HCT116 (cell line): Measurements from ENCODE around the gene NTN3. TPM values are rescaled to one million over a fixed set of nuclear protein-coding genes. Genes with fewer than 3 reads are reported as not detected.

ENCODE experiments used
- ATAC-seq: fragments of 200-7000 bp; cut with Tn5 transposase; 2 replicates; pipeline ENCODE4 v1.9.1; 2020; ENCODE audit warnings: mild to moderate bottlenecking, moderate library complexity
- BruUV-seq: library from RNA; stranded (reverse); fragments of 400-500 nt; replicated peaks from 2 replicates; lab custom pipeline; 2021; lab: Mats Ljungman, UMichigan
- CTCF ChIA-PET: fragments of 300-600 bp; sonication (Branson Sonifier 250); formaldehyde crosslinking; loops from one replicate; lab custom pipeline; 2021; ENCODE audit warnings: antibody characterized with exemption; lab: Charles Lee
- POLR2A ChIA-PET: fragments of 300-600, 350-600 bp; sonication (Branson Sonifier 250); formaldehyde crosslinking; loops from one replicate; lab custom pipeline; 2021; ENCODE audit warnings: antibody characterized with exemption; lab: Charles Lee
- RAD21 ChIA-PET, 2 experiments: fragments of 300-600 bp; sonication (Branson Sonifier 250); formaldehyde crosslinking; loops; one replicate each; lab custom pipeline; 2023; ENCODE audit warnings: low total read pairs in 2 of 2; ENCODE audit not compliant: uncharacterized antibody in 2 of 2, unreplicated experiment in 2 of 2, low non-redundant PET in 1 of 2; lab: Charles Lee
- DNase-seq: peaks from one replicate; pipeline ENCODE4 v3.0.0-alpha.2; 2010; ENCODE audit warnings: low read depth, low spot score
- H2AFZ ChIP-seq: fragments of 200-600 bp; shearing (Covaris generic), sonication (generic); 2 replicates; pipeline ENCODE4 v1.6.1; 2017; ENCODE audit warnings: low read depth, mixed run types, mixed read lengths, antibody characterized with exemption, low read length; ENCODE audit not compliant: poor library complexity, severe bottlenecking
- H3K27ac ChIP-seq: 2 replicates; pipeline ENCODE4 v1.5.1; 2012; ENCODE audit warnings: low read depth, low read length
- H3K27me3 ChIP-seq: fragments of 200-600 bp; sonication (generic); 2 replicates; pipeline ENCODE4 v1.6.1; 2016; ENCODE audit warnings: mixed run types, low read length, mixed read lengths; ENCODE audit not compliant: insufficient read depth
- H3K36me3 ChIP-seq, 2 experiments: fragments of 200-500 bp in 1 of 2; fragments of 200-600 bp in 1 of 2; sonication (Bioruptor generic) in 1 of 2; sonication (generic) in 1 of 2; 2 replicates each; pipeline versions ENCODE4 v1.5.1 to v1.6.1; 2014 to 2016; ENCODE audit warnings: low read length in 2 of 2, inconsistent platforms in 1 of 2, mixed read lengths in 1 of 2, mixed run types in 1 of 2; ENCODE audit not compliant: insufficient read depth in 2 of 2, control insufficient read depth in 1 of 2
- H3K4me1 ChIP-seq, 2 experiments: fragments of 200-600 bp in 1 of 2; sonication (generic) in 1 of 2; 2 replicates each; pipeline versions ENCODE4 v1.5.1 to v1.6.1; 2012 to 2017; ENCODE audit warnings: low read length in 2 of 2, inconsistent platforms in 1 of 2, mild to moderate bottlenecking in 1 of 2, mixed read lengths in 1 of 2, mixed run types in 1 of 2, moderate library complexity in 1 of 2; ENCODE audit not compliant: insufficient read depth in 2 of 2, control insufficient read depth in 1 of 2
- H3K4me2 ChIP-seq: fragments of 200-600 bp; sonication (generic); 2 replicates; pipeline ENCODE4 v1.6.1; 2017; ENCODE audit warnings: mixed run types, low read length, mixed read lengths
- H3K4me3 ChIP-seq, 2 experiments: fragments of 200-600 bp in 1 of 2; sonication (generic) in 1 of 2; replicated peaks in 1 of 2; 2 replicates each; pipeline ENCODE4 v1.5.1; 2011 to 2016; ENCODE audit warnings: low read length in 2 of 2, control low read depth in 1 of 2, low read depth in 1 of 2, mild to moderate bottlenecking in 1 of 2, mixed read lengths in 1 of 2, mixed run types in 1 of 2
- H3K79me2 ChIP-seq: fragments of 200-600 bp; sonication (generic); 2 replicates; pipeline ENCODE4 v1.6.1; 2017; ENCODE audit warnings: mild to moderate bottlenecking, mixed run types, low read length, moderate library complexity, mixed read lengths; ENCODE audit not compliant: insufficient read depth
- H3K9ac ChIP-seq: fragments of 200-600 bp; sonication (generic); 2 replicates; pipeline ENCODE4 v1.6.1; 2016; ENCODE audit warnings: low read length, mixed read lengths
- H3K9me2 ChIP-seq: fragments of 200-600 bp; sonication (generic), shearing (Covaris generic); 2 replicates; pipeline ENCODE4 v1.6.1; 2017; ENCODE audit warnings: mixed run types, mild to moderate bottlenecking, moderate library complexity; ENCODE audit not compliant: insufficient read depth
- H3K9me3 ChIP-seq, 2 experiments: fragments of 200-500 bp in 1 of 2; fragments of 200-600 bp in 1 of 2; sonication (Bioruptor generic) in 1 of 2; sonication (generic) in 1 of 2; 2 replicates each; pipeline ENCODE4 v1.6.1; 2014 to 2017; ENCODE audit warnings: low read length in 2 of 2, mixed read lengths in 2 of 2, inconsistent platforms in 1 of 2, low read depth in 1 of 2, mild to moderate bottlenecking in 1 of 2, mixed run types in 1 of 2, moderate library complexity in 1 of 2; ENCODE audit not compliant: control insufficient read depth in 1 of 2, insufficient read depth in 1 of 2
- H4K20me1 ChIP-seq: fragments of 200-600 bp; sonication (generic), shearing (Covaris generic); 2 replicates; pipeline ENCODE4 v1.6.1; 2017; ENCODE audit warnings: mixed run types, mild to moderate bottlenecking, moderate library complexity; ENCODE audit not compliant: insufficient read depth
- CEBPB ChIP-seq: IDR thresholded peaks from 2 replicates; pipeline ENCODE4 v1.6.1; 2012; ENCODE audit warnings: low read depth
- EZH2 ChIP-seq: fragments of 200-600 bp; sonication (generic); IDR thresholded peaks from 2 replicates; pipeline ENCODE4 v1.6.1; 2017; ENCODE audit warnings: antibody characterized with exemption, mixed run types
- EZH2phosphoT487 ChIP-seq: fragments of 200-600 bp; IDR thresholded peaks from 2 replicates; pipeline ENCODE4 v1.6.1; 2018; ENCODE audit warnings: antibody characterized with exemption, borderline replicate concordance
- JUND ChIP-seq: IDR thresholded peaks from 2 replicates; pipeline ENCODE4 v1.6.1; 2012
- MAX ChIP-seq: IDR thresholded peaks from 2 replicates; pipeline ENCODE4 v1.6.1; 2012
- POLR2A ChIP-seq: IDR thresholded peaks from 2 replicates; pipeline ENCODE4 v1.7.0; 2011; ENCODE audit warnings: borderline replicate concordance; ENCODE audit not compliant: insufficient read depth, insufficient read length; ENCODE audit errors: extremely low read depth
- POLR2AphosphoS5 ChIP-seq: IDR thresholded peaks from 2 replicates; pipeline ENCODE4 v1.6.1; 2011; ENCODE audit warnings: mild to moderate bottlenecking, low read depth, low read length, moderate library complexity
- SP1 ChIP-seq: IDR thresholded peaks from 2 replicates; pipeline ENCODE4 v1.6.1; 2012; ENCODE audit warnings: low read depth
- SRF ChIP-seq: IDR thresholded peaks from 2 replicates; pipeline ENCODE4 v1.6.1; 2012; ENCODE audit warnings: low read depth
- TCF7L2 ChIP-seq: IDR thresholded peaks from 2 replicates; pipeline ENCODE4 v1.7.0; 2011; ENCODE audit warnings: borderline replicate concordance, inconsistent platforms; ENCODE audit not compliant: insufficient read depth, insufficient read length; ENCODE audit errors: extremely low read depth
- intact Hi-C: fragments of 100-400 bp; cut with micrococcal nuclease; formaldehyde crosslinking; loops from 2 replicates; pipeline ENCODE4 v1.10.0; 2022
- total RNA-seq: library from RNA; stranded (reverse); gene quantifications from one replicate; pipeline ENCODE4 v1.2.1, GENCODE V29; 2021; ENCODE audit not compliant: unreplicated experiment
- TF ChIP-seq, protein P1 (sequence below): IDR thresholded peaks from 2 replicates; pipeline ENCODE4 v1.6.1; 2012; ENCODE audit warnings: low read depth
- TF ChIP-seq, protein P2 (sequence below): IDR thresholded peaks from 2 replicates; pipeline ENCODE4 v1.6.1; 2011; ENCODE audit warnings: mild to moderate bottlenecking, low read length, moderate library complexity; ENCODE audit not compliant: insufficient replicate concordance; ENCODE audit errors: extremely low read depth

NTN3 gene
- total RNA-seq, 1 experiment from 2014 or later, result 0.30 TPM

GRCh38 chr16:2515180-2515851 is 44.2 kb downstream of the NTN3 start:
- Histone ChIP-seq H3K4me3 (peak overlapping the region; percentile 86 to 95), H3K9me3 (no peaks in the 10 kb centered on the region), H3K4me2 (peak overlapping the region; percentile 98), H3K79me2 (peaks cover 59% of the 10 kb centered on the region), H2AFZ (no peak overlapping the region), H3K9ac (peak overlapping the region; percentile 95), H3K9me2 (no peaks in the 10 kb centered on the region), H4K20me1 (peaks cover 5% of the 10 kb centered on the region; the same call in 1 of the 2 replicates), H3K27ac (peak overlapping the region; percentile 98), H3K4me1 (peaks cover 20 to 52% of the 10 kb centered on the region in 2 experiments), H3K36me3 (no peaks in the 10 kb centered on the region), H3K27me3 (no peaks in the 10 kb centered on the region)
- ChIA-PET POLR2A (interaction anchor here (1.1 to 1.2 kb wide), 2 partner anchors 87 to 551 kb away, joined by 3 read pairs; partner anchors contain the start of gene RPS2), CTCF (no interaction called here), RAD21 (interaction anchor here in 1 of 2 experiments (0.6 kb wide), 1 partner anchor 24 kb away, joined by 3 read pairs; no protein-coding TSS in a partner anchor)
- no peak for TF ChIP-seq SRF
- TF ChIP-seq SP1, result no peak
- BruUV-seq, result TSS peak; percentile 52
- DNase-seq (no peak), ATAC-seq (no peak)
- intact Hi-C loops, result no loop called here

DNA sequence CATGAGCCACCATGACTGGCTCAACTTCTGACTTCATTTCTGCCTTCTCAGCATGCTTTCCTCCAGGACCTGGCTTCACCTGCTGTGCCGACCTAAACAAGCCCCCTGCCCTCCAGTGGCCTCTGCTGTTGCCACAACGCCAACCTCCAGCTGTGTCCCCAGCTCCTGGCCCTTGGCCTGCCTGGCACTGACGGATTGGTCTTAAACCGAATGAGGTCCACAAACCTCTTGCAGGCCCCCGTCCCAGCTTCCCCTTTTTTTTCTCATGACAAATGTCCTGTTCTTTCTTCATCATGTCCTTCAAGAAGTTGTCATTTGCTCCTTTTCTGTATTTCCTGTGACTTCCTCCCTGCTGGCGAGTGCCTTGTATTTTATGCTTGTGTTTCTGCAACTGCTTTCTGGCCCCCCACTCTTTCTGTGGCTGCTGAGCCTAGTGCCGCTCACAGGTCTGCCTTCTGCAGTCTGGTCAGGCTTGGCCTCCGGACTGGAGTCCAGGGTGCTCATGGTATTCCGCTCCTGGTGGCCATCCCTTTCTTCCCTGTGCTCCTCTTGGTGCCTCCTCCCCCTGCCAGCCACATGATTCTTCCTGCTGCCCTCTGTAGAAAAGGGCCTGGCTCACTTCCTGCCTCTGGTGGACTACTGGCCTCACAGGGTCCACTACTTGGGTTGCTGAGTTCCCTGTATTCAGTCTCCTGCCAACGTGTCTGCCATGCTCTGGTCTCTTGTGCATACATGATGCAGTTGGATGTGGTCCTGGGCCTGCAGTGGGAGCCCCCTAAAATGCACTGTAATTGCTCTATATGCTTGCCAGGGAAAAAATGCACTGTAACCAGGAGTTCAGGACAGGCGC is 45.5 kb downstream of the NTN3 start:
- Histone ChIP-seq H2AFZ (no peak overlapping the region), H3K4me1 (peaks cover 26 to 61% of the 10 kb centered on the region in 2 experiments), H4K20me1 (peaks cover 5% of the 10 kb centered on the region; the same call in 1 of the 2 replicates), H3K4me3 (no peak overlapping the region), H3K9ac (no peak overlapping the region), H3K9me3 (no peaks in the 10 kb centered on the region), H3K4me2 (peak overlapping the region; percentile 9), H3K27ac (peak overlapping the region; percentile 35; the same call in 1 of the 2 replicates), H3K79me2 (peaks cover 70% of the 10 kb centered on the region), H3K36me3 (no peaks in the 10 kb centered on the region), H3K9me2 (no peaks in the 10 kb centered on the region), H3K27me3 (no peaks in the 10 kb centered on the region)
- ChIA-PET POLR2A (no interaction called here), CTCF (no interaction called here), RAD21 (no interaction called here)
- no peak for DNase-seq
- no TSS peak for BruUV-seq
- no peak for ATAC-seq
- intact Hi-C loops, result no loop called here
- TF ChIP-seq POLR2AphosphoS5 (no peak), MAX (no peak), POLR2A (no peak), CEBPB (no peak), TCF7L2 (no peak), EZH2 (no peak), JUND (no peak), EZH2phosphoT487 (no peak)
- TF ChIP-seq, protein P1, sequence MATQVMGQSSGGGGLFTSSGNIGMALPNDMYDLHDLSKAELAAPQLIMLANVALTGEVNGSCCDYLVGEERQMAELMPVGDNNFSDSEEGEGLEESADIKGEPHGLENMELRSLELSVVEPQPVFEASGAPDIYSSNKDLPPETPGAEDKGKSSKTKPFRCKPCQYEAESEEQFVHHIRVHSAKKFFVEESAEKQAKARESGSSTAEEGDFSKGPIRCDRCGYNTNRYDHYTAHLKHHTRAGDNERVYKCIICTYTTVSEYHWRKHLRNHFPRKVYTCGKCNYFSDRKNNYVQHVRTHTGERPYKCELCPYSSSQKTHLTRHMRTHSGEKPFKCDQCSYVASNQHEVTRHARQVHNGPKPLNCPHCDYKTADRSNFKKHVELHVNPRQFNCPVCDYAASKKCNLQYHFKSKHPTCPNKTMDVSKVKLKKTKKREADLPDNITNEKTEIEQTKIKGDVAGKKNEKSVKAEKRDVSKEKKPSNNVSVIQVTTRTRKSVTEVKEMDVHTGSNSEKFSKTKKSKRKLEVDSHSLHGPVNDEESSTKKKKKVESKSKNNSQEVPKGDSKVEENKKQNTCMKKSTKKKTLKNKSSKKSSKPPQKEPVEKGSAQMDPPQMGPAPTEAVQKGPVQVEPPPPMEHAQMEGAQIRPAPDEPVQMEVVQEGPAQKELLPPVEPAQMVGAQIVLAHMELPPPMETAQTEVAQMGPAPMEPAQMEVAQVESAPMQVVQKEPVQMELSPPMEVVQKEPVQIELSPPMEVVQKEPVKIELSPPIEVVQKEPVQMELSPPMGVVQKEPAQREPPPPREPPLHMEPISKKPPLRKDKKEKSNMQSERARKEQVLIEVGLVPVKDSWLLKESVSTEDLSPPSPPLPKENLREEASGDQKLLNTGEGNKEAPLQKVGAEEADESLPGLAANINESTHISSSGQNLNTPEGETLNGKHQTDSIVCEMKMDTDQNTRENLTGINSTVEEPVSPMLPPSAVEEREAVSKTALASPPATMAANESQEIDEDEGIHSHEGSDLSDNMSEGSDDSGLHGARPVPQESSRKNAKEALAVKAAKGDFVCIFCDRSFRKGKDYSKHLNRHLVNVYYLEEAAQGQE, result no peak
- TF ChIP-seq, protein P2, sequence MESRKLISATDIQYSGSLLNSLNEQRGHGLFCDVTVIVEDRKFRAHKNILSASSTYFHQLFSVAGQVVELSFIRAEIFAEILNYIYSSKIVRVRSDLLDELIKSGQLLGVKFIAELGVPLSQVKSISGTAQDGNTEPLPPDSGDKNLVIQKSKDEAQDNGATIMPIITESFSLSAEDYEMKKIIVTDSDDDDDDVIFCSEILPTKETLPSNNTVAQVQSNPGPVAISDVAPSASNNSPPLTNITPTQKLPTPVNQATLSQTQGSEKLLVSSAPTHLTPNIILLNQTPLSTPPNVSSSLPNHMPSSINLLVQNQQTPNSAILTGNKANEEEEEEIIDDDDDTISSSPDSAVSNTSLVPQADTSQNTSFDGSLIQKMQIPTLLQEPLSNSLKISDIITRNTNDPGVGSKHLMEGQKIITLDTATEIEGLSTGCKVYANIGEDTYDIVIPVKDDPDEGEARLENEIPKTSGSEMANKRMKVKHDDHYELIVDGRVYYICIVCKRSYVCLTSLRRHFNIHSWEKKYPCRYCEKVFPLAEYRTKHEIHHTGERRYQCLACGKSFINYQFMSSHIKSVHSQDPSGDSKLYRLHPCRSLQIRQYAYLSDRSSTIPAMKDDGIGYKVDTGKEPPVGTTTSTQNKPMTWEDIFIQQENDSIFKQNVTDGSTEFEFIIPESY, result no peak
